ENCODE results near the gene HOTAIR. TPM values are rescaled to one million over a fixed set of nuclear protein-coding genes. Genes with fewer than 3 reads are reported as not detected.

The HOTAIR gene
- total RNA-seq, 3 donors from 2014 or later = not detected

DNA sequence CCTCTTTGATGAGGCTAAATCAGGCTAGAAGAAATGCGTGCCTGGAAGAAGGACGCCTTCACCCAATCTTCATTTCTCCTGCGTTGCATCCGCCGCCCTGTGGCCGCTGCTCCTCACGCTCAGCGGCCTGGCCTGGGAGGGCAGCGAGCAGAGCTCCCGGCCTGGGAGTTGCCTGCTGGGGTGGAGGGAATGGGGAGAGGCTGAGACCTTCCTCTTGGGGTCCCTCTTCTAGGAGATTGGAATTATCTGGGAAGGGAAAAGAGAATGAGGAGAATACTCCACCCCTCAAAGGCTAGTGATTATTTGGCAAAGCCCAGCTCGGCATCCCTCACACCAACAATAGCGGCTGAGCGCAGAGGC lies 22.4 kb downstream of the HOTAIR start:
- intact Hi-C loops (cut with DNase I, micrococcal nuclease) = no loop called here
- Histone ChIP-seq H3K4me3 (no peak overlapping the region), H3K4me1 (ENCODE audit: low read depth) (no peaks in the 10 kb centered on the region), H3K36me3 (ENCODE audit: low read depth) (no peaks in the 10 kb centered on the region), H3K9me3 (no peaks in the 10 kb centered on the region)
- TF ChIP-seq, protein P1, sequence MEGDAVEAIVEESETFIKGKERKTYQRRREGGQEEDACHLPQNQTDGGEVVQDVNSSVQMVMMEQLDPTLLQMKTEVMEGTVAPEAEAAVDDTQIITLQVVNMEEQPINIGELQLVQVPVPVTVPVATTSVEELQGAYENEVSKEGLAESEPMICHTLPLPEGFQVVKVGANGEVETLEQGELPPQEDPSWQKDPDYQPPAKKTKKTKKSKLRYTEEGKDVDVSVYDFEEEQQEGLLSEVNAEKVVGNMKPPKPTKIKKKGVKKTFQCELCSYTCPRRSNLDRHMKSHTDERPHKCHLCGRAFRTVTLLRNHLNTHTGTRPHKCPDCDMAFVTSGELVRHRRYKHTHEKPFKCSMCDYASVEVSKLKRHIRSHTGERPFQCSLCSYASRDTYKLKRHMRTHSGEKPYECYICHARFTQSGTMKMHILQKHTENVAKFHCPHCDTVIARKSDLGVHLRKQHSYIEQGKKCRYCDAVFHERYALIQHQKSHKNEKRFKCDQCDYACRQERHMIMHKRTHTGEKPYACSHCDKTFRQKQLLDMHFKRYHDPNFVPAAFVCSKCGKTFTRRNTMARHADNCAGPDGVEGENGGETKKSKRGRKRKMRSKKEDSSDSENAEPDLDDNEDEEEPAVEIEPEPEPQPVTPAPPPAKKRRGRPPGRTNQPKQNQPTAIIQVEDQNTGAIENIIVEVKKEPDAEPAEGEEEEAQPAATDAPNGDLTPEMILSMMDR (IDR thresholded peaks at IDR 0.05) = no peak
- DNase-seq = no peak
- no peak for ATAC-seq

DNA sequence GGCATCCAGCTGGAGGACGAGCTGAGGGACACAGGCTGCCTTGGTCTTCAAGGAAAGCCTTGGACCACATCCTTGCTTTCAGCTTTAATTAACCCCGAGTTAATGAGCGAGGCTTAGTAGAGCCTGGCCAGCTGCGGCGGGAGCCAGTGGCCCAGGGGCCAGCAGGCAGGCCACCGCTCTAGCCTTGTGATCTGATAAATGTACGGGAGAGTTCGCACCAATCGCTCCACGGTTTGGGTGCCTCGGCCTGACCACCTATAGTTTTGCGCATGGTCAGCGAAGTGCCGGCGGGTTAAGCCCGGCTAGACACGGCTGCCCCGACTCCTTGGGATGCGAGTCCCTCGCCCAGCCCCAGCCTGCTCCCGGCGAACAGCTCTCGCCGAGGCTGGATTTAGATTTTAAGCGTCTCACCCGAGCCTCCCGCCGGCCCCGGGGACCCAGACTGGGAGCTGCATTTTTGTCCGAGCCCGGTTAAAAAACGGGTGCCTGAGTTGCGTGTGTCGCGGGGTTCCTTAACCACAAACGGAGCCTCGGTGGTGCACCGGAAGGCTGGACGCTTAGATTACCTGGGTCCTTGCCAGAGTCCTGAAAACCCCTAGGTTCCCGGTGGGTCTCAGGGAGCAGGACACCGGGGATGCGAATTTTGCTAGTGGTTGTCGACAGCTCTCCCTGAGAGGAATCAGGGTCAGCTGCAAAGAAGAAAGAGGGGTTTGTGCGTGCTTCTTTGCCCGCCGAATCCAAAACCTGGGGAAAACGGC lies 23.0 kb downstream of the HOTAIR start:
- H3K9me3 ChIP-seq = no peaks in the 10 kb centered on the region
- H3K4me3 ChIP-seq = no peak overlapping the region
- TF ChIP-seq, protein P1 (IDR thresholded peaks at IDR 0.05) = no peak
- DNase-seq = no peak
- H3K36me3 ChIP-seq (ENCODE audit: low read depth) = no peaks in the 10 kb centered on the region
- H3K4me1 ChIP-seq (ENCODE audit: low read depth) = no peaks in the 10 kb centered on the region
- intact Hi-C loops (cut with DNase I, micrococcal nuclease) = no loop called here
- ATAC-seq = no peak

DNA sequence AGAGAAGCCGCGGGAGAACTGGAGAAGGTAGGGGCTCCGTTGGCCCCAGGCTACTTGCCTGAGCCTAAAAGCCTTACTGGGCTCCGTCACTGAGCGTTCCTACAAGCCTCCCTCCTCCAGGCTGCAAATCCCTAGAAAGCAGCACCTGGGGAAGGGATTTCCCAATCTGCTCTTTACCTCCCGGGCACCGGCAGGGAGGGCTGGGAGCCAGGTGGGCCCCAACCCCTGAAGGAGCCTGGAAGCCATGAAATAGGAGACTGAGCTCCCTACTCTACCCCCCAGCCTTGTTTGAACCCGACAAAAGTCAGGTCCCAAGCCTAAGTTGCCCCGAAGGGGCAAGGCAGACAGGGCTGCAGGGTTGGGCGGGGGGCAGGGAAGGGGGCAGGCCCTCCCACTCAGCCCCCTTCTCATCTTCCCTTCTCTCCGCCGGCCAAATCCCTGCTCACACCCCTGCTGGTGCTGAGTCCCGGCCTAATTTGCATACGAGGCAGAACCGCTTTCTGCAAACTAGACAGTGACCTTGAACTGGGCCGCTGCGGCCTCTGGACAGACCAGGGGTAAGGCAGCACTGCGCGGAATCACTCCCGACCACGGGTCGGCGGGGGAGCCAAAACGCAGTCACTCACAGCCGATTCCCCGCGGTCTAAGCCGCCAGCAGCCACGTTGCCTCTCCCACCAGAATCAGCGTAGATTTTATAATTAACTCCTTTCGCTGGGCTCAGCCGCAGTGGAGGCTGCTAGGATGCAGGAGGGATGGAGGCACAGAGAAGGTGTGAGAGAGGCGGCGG lies 23.8 kb downstream of the HOTAIR start:
- no peak for ATAC-seq
- Histone ChIP-seq H3K9me3 (no peaks in the 10 kb centered on the region), H3K36me3 (ENCODE audit: low read depth) (no peaks in the 10 kb centered on the region), H3K4me3 (no peak overlapping the region), H3K4me1 (ENCODE audit: low read depth) (no peaks in the 10 kb centered on the region)
- DNase-seq = no peak
- intact Hi-C loops (cut with DNase I, micrococcal nuclease) = no loop called here
- TF ChIP-seq, protein P1 (IDR thresholded peaks at IDR 0.05) = no peak

DNA sequence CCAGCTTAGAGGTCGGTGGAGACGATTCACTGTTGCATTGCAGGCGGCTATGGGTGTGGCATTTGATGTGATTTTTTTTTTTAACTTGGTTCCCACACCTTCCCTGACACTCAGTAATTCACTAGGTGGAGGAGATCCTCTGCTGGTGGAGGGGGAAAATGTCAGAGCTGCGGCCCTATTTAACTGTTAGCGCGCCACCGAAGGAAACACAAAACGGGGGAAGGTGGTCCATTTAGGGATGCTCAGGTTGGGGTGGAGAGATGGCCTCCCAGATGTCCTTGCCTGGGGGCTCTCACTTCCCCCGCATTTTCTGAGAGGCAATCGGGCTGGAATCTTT lies 24.3 kb downstream of the HOTAIR start:
- intact Hi-C loops (cut with DNase I, micrococcal nuclease) = no loop called here
- TF ChIP-seq, protein P1 (IDR thresholded peaks at IDR 0.05) = no peak
- H3K36me3 ChIP-seq (ENCODE audit: low read depth) = no peaks in the 10 kb centered on the region
- H3K9me3 ChIP-seq = no peaks in the 10 kb centered on the region
- no peaks in the 10 kb centered on the region for H3K4me1 ChIP-seq (ENCODE audit: low read depth)
- ATAC-seq (no peak), DNase-seq (no peak)
- H3K4me3 ChIP-seq = no peak overlapping the region

DNA sequence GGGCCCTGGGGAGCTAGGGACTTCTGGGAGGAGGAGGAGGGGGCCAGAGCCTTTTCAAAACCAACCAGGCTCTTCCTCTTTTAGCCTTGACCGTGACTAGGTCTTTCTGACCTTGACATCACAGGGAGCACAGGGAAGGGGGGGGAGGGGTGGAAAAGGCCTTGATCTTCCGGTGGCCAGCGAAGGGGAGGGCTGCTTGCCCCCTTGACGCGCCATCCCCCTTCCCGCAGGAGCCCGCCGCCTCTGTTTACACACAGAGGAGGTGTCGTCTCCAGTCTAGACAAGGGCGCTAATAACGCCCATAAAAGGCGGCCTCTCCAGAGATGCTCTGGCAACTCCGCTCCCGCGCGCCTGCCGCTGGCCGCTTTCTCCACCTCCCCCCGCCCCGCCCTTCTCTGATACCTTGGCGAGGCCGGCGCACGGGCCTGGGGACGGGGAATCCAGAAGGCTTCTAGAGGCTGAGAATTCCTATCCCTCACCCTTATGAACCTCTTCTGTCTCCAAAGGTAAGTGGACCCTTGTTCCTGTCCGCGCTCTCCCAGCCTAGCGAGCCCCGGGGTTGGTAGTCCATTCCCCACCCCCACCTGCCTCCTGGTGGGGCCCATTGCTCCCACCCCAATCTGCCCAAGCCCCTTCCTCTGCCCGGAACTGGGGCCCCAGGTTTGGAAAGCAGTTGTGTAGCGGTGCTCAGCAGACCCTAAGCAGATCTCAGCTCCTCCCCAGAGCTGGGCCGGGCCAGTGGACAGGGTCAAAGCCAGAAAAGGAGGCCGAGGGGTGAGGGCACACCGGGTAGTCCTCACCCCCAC lies 24.9 kb downstream of the HOTAIR start:
- Histone ChIP-seq H3K4me3 (no peak overlapping the region), H3K4me1 (ENCODE audit: low read depth) (no peaks in the 10 kb centered on the region), H3K9me3 (no peaks in the 10 kb centered on the region), H3K36me3 (ENCODE audit: low read depth) (no peaks in the 10 kb centered on the region)
- ATAC-seq (no peak), DNase-seq (no peak)
- intact Hi-C loops (cut with DNase I, micrococcal nuclease) = no loop called here
- TF ChIP-seq, protein P1 (IDR thresholded peaks at IDR 0.05) = no peak
